OCI-LY1 (cell line): ENCODE measurements around the gene TTN.

Source experiments
- H2AFZ ChIP-seq: fragments of 200-600 bp; sonication (generic), shearing (Covaris generic); 2 replicates; pipeline ENCODE4 v1.6.0; 2014; ENCODE audit warnings: antibody characterized with exemption, mild to moderate bottlenecking, low read length
- H3F3A ChIP-seq: fragments of 200-600 bp; sonication (generic), shearing (Covaris generic); 2 replicates; pipeline ENCODE4 v1.6.0; 2014; ENCODE audit warnings: mild to moderate bottlenecking, antibody characterized with exemption, low read length, moderate library complexity; ENCODE audit not compliant: insufficient read depth
- H3K27ac ChIP-seq: fragments of 200-600 bp; sonication (generic); 2 replicates; pipeline ENCODE4 v1.5.1; 2014; ENCODE audit warnings: low read length, mixed run types, mild to moderate bottlenecking, low read depth; ENCODE audit not compliant: poor library complexity, severe bottlenecking
- H3K27me3 ChIP-seq: fragments of 200-600 bp; sonication (generic); 2 replicates; pipeline ENCODE4 v1.6.0; 2014; ENCODE audit warnings: antibody characterized with exemption, mild to moderate bottlenecking, low read length, moderate library complexity; ENCODE audit not compliant: insufficient read depth
- H3K36me3 ChIP-seq: fragments of 200-600 bp; sonication (generic); 2 replicates; pipeline ENCODE4 v1.6.1; 2014; ENCODE audit warnings: mild to moderate bottlenecking, antibody characterized with exemption, low read length, moderate library complexity, mixed read lengths; ENCODE audit not compliant: insufficient read depth
- H3K4me1 ChIP-seq: fragments of 200-600 bp; sonication (generic); 2 replicates; pipeline ENCODE4 v1.5.1; 2014; ENCODE audit warnings: mild to moderate bottlenecking, low read length, moderate library complexity; ENCODE audit not compliant: insufficient read depth, severe bottlenecking
- H3K4me2 ChIP-seq: fragments of 200-600 bp; sonication (generic), shearing (Covaris generic); 2 replicates; pipeline ENCODE4 v1.6.1; 2014; ENCODE audit warnings: low read length
- H3K4me3 ChIP-seq: fragments of 200-600 bp; sonication (generic); 2 replicates; pipeline ENCODE4 v1.5.1; 2014; ENCODE audit warnings: low read length, low read depth, mild to moderate bottlenecking, mixed read lengths; ENCODE audit not compliant: poor library complexity, severe bottlenecking
- H3K79me2 ChIP-seq: fragments of 200-600 bp; shearing (Covaris generic); 2 replicates; pipeline ENCODE4 v1.6.1; 2016; ENCODE audit warnings: mixed run types, low read length, mixed read lengths; ENCODE audit not compliant: insufficient read depth
- H3K9ac ChIP-seq: fragments of 200-600 bp; sonication (generic), shearing (Covaris generic); 2 replicates; pipeline ENCODE4 v1.6.1; 2014; ENCODE audit warnings: mild to moderate bottlenecking, low read length, mixed read lengths
- H3K9me2 ChIP-seq: fragments of 200-600 bp; sonication (generic), shearing (Covaris generic); 2 replicates; pipeline ENCODE4 v1.6.1; 2014; ENCODE audit warnings: low read depth, mild to moderate bottlenecking, low read length, mixed read lengths
- H3K9me3 ChIP-seq: fragments of 200-600 bp; shearing (Covaris generic); 2 replicates; pipeline ENCODE4 v1.6.1; 2014; ENCODE audit warnings: low read length, mixed read lengths
- H4K20me1 ChIP-seq: fragments of 200-600 bp; sonication (generic), shearing (Covaris generic); 2 replicates; pipeline ENCODE4 v1.6.0; 2016; ENCODE audit warnings: mild to moderate bottlenecking, low read length; ENCODE audit not compliant: insufficient read depth
- EZH2 ChIP-seq: fragments of 200-600 bp; sonication (generic), shearing (Covaris generic); IDR thresholded peaks from 2 replicates; pipeline ENCODE4 v1.8.0; 2017; ENCODE audit warnings: borderline replicate concordance, mixed run types, mild to moderate bottlenecking, antibody characterized with exemption, low read length, moderate library complexity, mixed read lengths
- TF ChIP-seq, protein P1 (sequence below): fragments of 200-600 bp; sonication (generic), shearing (Covaris generic); IDR thresholded peaks from 2 replicates; pipeline ENCODE4 v1.5.1; 2017; ENCODE audit warnings: mild to moderate bottlenecking, antibody characterized with exemption, low read length, moderate library complexity, mixed read lengths

The TTN gene

DNA sequence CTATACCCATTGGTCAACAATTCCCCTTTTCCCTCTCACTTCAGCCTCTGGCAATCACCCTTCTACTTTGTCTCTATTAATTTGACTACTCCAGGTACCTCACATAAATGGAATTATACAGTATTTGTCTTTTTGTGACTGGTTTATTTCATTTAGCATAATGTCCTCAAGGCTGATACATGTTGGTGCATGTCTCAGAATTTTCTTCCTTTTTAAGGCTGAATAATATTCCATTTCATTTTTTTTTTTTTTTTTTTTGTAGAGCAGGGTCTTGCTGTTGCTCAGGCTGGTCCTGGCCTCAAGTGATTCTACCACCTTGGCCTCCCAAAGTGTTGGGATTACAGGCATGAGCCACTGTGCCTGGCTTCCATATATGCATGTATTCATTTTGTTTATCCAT, 330.7 kb downstream of the TTN start:
- no peak overlapping the region for H3K4me2 ChIP-seq
- H3F3A ChIP-seq, result no peaks in the 10 kb centered on the region
- H3K36me3 ChIP-seq, result no peaks in the 10 kb centered on the region
- H2AFZ ChIP-seq, result no peak overlapping the region
- H3K79me2 ChIP-seq, result peaks cover 12% of the 10 kb centered on the region
- TF ChIP-seq EZH2, result no peak
- TF ChIP-seq, protein P1, sequence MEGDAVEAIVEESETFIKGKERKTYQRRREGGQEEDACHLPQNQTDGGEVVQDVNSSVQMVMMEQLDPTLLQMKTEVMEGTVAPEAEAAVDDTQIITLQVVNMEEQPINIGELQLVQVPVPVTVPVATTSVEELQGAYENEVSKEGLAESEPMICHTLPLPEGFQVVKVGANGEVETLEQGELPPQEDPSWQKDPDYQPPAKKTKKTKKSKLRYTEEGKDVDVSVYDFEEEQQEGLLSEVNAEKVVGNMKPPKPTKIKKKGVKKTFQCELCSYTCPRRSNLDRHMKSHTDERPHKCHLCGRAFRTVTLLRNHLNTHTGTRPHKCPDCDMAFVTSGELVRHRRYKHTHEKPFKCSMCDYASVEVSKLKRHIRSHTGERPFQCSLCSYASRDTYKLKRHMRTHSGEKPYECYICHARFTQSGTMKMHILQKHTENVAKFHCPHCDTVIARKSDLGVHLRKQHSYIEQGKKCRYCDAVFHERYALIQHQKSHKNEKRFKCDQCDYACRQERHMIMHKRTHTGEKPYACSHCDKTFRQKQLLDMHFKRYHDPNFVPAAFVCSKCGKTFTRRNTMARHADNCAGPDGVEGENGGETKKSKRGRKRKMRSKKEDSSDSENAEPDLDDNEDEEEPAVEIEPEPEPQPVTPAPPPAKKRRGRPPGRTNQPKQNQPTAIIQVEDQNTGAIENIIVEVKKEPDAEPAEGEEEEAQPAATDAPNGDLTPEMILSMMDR, result no peak
- no peak overlapping the region for H3K27ac ChIP-seq
- no peaks in the 10 kb centered on the region for H4K20me1 ChIP-seq
- no peaks in the 10 kb centered on the region for H3K9me3 ChIP-seq
- H3K4me3 ChIP-seq, result no peak overlapping the region
- peaks cover 21% of the 10 kb centered on the region for H3K4me1 ChIP-seq
- H3K9ac ChIP-seq, result no peak overlapping the region
- H3K27me3 ChIP-seq, result no peaks in the 10 kb centered on the region
- no peaks in the 10 kb centered on the region for H3K9me2 ChIP-seq
